ENCODE results near the gene APRT. TPM values are rescaled to one million over a fixed set of nuclear protein-coding genes. Genes with fewer than 3 reads are reported as not detected.

The APRT gene
- total RNA-seq, result 33.7 TPM

GRCh38 chr16:88811769-88812512 is at the start of gene APRT:
Gene APRT (minus strand): TSS chr16:88811928. CDS start chr16:88811899, 29 bp downstream.
- DNase-seq, result peak; percentile 98

- no peak for DNase-seq
These were observed 49.6 kb upstream of the APRT start for GRCh38 chr16:88861359-88861758.

- no peak for DNase-seq
These were observed 47.8 kb upstream of the APRT start for GRCh38 chr16:88859381-88860091.

- peak; percentile 71 for DNase-seq
These were observed 46.1 kb upstream of the APRT start for GRCh38 chr16:88857728-88858339.

- DNase-seq, result peak; percentile 99
These were observed 45.4 kb upstream of the APRT start, which contains the start of the genes GALNS and TRAPPC2L for GRCh38 chr16:88856828-88857727. Gene GALNS (minus strand): TSS chr16:88856947. CDS start chr16:88856877, 70 bp downstream. Gene TRAPPC2L (plus strand): TSS chr16:88857127. CDS start chr16:88857151, 24 bp downstream.

- no peak for DNase-seq
These were observed 44.5 kb upstream of the APRT start for GRCh38 chr16:88856122-88856827.

GRCh38 chr16:88855736-88856121 is 44.0 kb upstream of the APRT start:
- no peak for DNase-seq

- DNase-seq, result no peak
These were observed 43.4 kb upstream of the APRT start for GRCh38 chr16:88855176-88855575.

GRCh38 chr16:88854306-88855111 is 42.8 kb upstream of the APRT start:
- DNase-seq, result no peak

- DNase-seq, result no peak
These were observed 41.7 kb upstream of the APRT start for GRCh38 chr16:88853325-88853941.

GRCh38 chr16:88851616-88852015 is 39.9 kb upstream of the APRT start:
- no peak for DNase-seq

GRCh38 chr16:88850531-88851199 is 38.9 kb upstream of the APRT start:
- no peak for DNase-seq

- DNase-seq, result no peak
These were observed 36.8 kb upstream of the APRT start for GRCh38 chr16:88848557-88848956.

GRCh38 chr16:88847654-88848053 is 35.9 kb upstream of the APRT start:
- DNase-seq, result no peak

GRCh38 chr16:88846088-88846487 is 34.4 kb upstream of the APRT start:
- DNase-seq, result no peak

GRCh38 chr16:88844419-88845036 is 32.8 kb upstream of the APRT start:
- DNase-seq, result no peak

- no peak for DNase-seq
These were observed 31.5 kb upstream of the APRT start for GRCh38 chr16:88843256-88843655.

- no peak for DNase-seq
These were observed 31.1 kb upstream of the APRT start for GRCh38 chr16:88842806-88843205.

- DNase-seq, result no peak
These were observed 30.6 kb upstream of the APRT start for GRCh38 chr16:88842308-88842756.

All from tongue (tissue), 2 donors.